Measurements from ENCODE around the gene BACH2.

Gene BACH2

DNA sequence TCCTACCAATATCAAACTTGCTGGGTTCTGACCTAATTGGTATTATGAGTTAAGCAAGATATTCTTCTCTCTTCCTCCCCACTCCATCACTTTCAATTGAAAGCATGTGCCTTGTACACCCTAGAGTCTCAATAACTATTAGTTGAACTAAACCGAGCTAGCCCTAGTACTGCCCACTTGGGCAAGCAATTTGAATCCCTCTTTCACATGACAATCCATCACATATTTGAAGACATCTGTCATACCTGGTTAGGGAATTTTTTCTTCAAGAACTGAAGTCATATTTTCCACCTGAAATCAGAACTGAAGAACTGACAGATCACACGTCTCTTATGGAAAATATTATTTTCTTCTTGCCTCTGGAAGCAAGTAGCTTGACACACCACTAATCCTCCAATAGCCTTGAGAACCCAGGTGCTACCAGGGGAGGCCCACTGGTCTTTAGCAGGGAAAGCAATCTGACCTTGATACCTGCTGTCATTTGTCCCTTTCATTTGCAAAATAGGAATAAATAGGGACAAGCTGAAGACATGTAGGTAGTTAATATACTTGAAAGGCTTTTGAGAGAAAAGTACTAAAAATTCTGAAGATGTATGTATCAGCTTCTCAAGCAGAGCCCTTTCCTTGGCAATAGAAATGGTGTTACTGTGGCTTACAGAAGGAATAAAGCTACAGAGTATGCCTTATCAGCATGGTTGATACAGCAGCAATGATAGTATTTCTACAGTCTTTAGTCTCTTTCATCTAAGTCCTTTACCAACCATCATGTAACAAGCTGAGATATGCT is 331.0 kb downstream of the BACH2 start:
- Histone ChIP-seq H3K27ac (ENCODE audit: low read depth, low read length) (no peak overlapping the region), H3K4me3 (ENCODE audit: insufficient read depth, low read length, poor library complexity, severe bottlenecking) (no peak overlapping the region), H3K27me3 (ENCODE audit: low read length) (no peaks in the 10 kb centered on the region), H2AFZ (ENCODE audit: low read depth, low read length, severe bottlenecking) (no peak overlapping the region), H4K20me1 (ENCODE audit: low read depth, low read length) (no peaks in the 10 kb centered on the region), H3K9ac (ENCODE audit: low read length) (no peak overlapping the region), H3K36me3 (ENCODE audit: low read length) (no peaks in the 10 kb centered on the region), H3K79me2 (ENCODE audit: insufficient read depth, low read length) (no peaks in the 10 kb centered on the region), H3K9me3 (ENCODE audit: insufficient read depth, low read length) (no peaks in the 10 kb centered on the region), H3K4me2 (ENCODE audit: low read depth, low read length, poor library complexity, severe bottlenecking) (no peak overlapping the region), H3K9me2 (replicated peaks; ENCODE audit: insufficient read depth, low read length) (no peaks in the 10 kb centered on the region), H3F3A (ENCODE audit: insufficient read depth) (no peaks in the 10 kb centered on the region)
- TF ChIP-seq, protein P1, sequence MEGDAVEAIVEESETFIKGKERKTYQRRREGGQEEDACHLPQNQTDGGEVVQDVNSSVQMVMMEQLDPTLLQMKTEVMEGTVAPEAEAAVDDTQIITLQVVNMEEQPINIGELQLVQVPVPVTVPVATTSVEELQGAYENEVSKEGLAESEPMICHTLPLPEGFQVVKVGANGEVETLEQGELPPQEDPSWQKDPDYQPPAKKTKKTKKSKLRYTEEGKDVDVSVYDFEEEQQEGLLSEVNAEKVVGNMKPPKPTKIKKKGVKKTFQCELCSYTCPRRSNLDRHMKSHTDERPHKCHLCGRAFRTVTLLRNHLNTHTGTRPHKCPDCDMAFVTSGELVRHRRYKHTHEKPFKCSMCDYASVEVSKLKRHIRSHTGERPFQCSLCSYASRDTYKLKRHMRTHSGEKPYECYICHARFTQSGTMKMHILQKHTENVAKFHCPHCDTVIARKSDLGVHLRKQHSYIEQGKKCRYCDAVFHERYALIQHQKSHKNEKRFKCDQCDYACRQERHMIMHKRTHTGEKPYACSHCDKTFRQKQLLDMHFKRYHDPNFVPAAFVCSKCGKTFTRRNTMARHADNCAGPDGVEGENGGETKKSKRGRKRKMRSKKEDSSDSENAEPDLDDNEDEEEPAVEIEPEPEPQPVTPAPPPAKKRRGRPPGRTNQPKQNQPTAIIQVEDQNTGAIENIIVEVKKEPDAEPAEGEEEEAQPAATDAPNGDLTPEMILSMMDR (IDR thresholded peaks at IDR 0.05; ENCODE audit: insufficient read depth, low read length, poor library complexity, severe bottlenecking): no peak
- TF ChIP-seq EZH2phosphoT487 (conservative IDR thresholded peaks at IDR 0.05; ENCODE audit: low read length): no peak

DNA sequence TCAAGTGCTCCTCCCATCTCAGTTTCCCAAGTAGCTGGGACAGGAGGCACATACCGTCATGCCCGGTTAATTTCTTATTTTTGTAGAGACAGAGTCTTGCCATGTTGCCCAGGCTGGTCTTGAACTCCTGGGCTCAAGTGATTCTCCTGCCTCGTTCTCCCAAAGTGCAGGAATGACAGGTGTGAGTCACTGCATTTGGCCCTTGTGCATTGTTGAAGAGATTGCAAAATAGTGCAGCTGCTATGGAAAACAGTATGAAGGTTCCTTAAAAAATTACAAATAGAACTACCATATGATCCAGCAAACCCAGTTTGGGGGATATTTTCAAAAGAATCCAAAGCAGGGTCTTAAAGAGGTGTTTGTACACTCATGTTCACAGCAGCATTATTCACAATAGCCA is 333.3 kb downstream of the BACH2 start:
- Histone ChIP-seq H2AFZ (ENCODE audit: low read depth, low read length, severe bottlenecking) (no peak overlapping the region), H3K36me3 (ENCODE audit: low read length) (no peaks in the 10 kb centered on the region), H3F3A (ENCODE audit: insufficient read depth) (no peaks in the 10 kb centered on the region), H3K4me3 (ENCODE audit: insufficient read depth, low read length, poor library complexity, severe bottlenecking) (no peak overlapping the region), H3K9ac (ENCODE audit: low read length) (no peak overlapping the region), H3K9me3 (ENCODE audit: insufficient read depth, low read length) (no peaks in the 10 kb centered on the region), H3K27me3 (ENCODE audit: low read length) (no peaks in the 10 kb centered on the region), H3K79me2 (ENCODE audit: insufficient read depth, low read length) (no peaks in the 10 kb centered on the region), H3K4me2 (ENCODE audit: low read depth, low read length, poor library complexity, severe bottlenecking) (no peak overlapping the region), H3K9me2 (replicated peaks; ENCODE audit: insufficient read depth, low read length) (no peaks in the 10 kb centered on the region), H3K27ac (ENCODE audit: low read depth, low read length) (no peak overlapping the region), H4K20me1 (ENCODE audit: low read depth, low read length) (no peaks in the 10 kb centered on the region)
- no peak for TF ChIP-seq EZH2phosphoT487 (conservative IDR thresholded peaks at IDR 0.05; ENCODE audit: low read length)
- TF ChIP-seq, protein P1 (IDR thresholded peaks at IDR 0.05; ENCODE audit: insufficient read depth, low read length, poor library complexity, severe bottlenecking): no peak

DNA sequence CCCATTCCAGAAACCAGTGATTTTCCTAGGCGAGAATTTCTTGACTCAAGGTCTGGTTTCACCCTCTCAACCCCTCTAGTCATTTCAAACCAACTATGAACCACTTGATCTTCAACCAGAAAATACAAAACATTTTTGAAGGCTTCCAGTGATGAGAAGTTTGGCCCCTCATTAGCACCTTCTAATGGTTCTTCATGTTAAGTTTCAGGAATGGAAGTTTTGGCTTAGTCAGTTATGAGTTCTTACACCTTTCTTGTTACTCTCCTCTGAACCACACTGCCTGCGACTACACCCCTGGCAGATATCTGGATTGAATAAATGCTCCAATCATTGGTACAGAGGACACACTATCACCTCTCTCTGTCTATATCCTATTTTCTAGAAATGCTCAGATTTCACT is 335.2 kb downstream of the BACH2 start:
- no peak for TF ChIP-seq EZH2phosphoT487 (conservative IDR thresholded peaks at IDR 0.05; ENCODE audit: low read length)
- TF ChIP-seq, protein P1 (IDR thresholded peaks at IDR 0.05; ENCODE audit: insufficient read depth, low read length, poor library complexity, severe bottlenecking): no peak
- H3K4me2 ChIP-seq (ENCODE audit: low read depth, low read length, poor library complexity, severe bottlenecking): no peak overlapping the region
- H3K27me3 ChIP-seq (ENCODE audit: low read length): no peaks in the 10 kb centered on the region
- H3K79me2 ChIP-seq (ENCODE audit: insufficient read depth, low read length): no peaks in the 10 kb centered on the region
- no peaks in the 10 kb centered on the region for H4K20me1 ChIP-seq (ENCODE audit: low read depth, low read length)
- H3K4me3 ChIP-seq (ENCODE audit: insufficient read depth, low read length, poor library complexity, severe bottlenecking): no peak overlapping the region
- no peaks in the 10 kb centered on the region for H3K9me3 ChIP-seq (ENCODE audit: insufficient read depth, low read length)
- H3K27ac ChIP-seq (ENCODE audit: low read depth, low read length): no peak overlapping the region
- no peaks in the 10 kb centered on the region for H3K9me2 ChIP-seq (replicated peaks; ENCODE audit: insufficient read depth, low read length)
- no peaks in the 10 kb centered on the region for H3F3A ChIP-seq (ENCODE audit: insufficient read depth)
- no peak overlapping the region for H2AFZ ChIP-seq (ENCODE audit: low read depth, low read length, severe bottlenecking)
- H3K36me3 ChIP-seq (ENCODE audit: low read length): no peaks in the 10 kb centered on the region
- no peak overlapping the region for H3K9ac ChIP-seq (ENCODE audit: low read length)
